Sigmoid colon (tissue), 4 donors: ENCODE measurements around the gene TRPM3.

Source experiments
- CTCF ChIP-seq, 4 experiments: fragments of 450-650 bp in 3 of 4; fragments of 200-600 bp in 1 of 4; IDR thresholded peaks; one replicate each; pipeline ENCODE4 v1.5.1; 2016 to 2019; ENCODE audit warnings: antibody characterized with exemption in 4 of 4, mild to moderate bottlenecking in 3 of 4, moderate library complexity in 2 of 4
- POLR2A ChIP-seq, 2 donors: fragments of 450-650 bp; IDR thresholded peaks; one replicate each; pipeline ENCODE4 v1.6.1; 2016; ENCODE audit warnings: antibody characterized with exemption in 2 of 2, mild to moderate bottlenecking in 2 of 2, moderate library complexity in 2 of 2
- POLR2AphosphoS5 ChIP-seq, 4 donors: sonication (generic); formaldehyde crosslinking; IDR thresholded peaks; one replicate each; pipeline ENCODE4 v1.6.1; 2017; ENCODE audit warnings: antibody characterized with exemption in 4 of 4

- TF ChIP-seq POLR2A (IDR thresholded peaks at IDR 0.05) (no peak), CTCF (IDR thresholded peaks at IDR 0.05) (no peak), POLR2AphosphoS5 (IDR thresholded peaks at IDR 0.05) (no peak)
Observed at GRCh38 chr9:70816316-70816715, 305.1 kb downstream of the TRPM3 start.
